DMS53 (cell line): ENCODE results near the gene GALNT12.

Source experiments
- DNase-seq: peaks from one replicate; lab custom pipeline; 2025; lab: John Stamatoyannopoulos, UW

The GALNT12 gene

GRCh38 chr9:98832768-98833089, 25.3 kb downstream of the GALNT12 start:
- no peak for DNase-seq

- DNase-seq = no peak
Measured at GRCh38 chr9:98833090-98833956, 25.9 kb downstream of the GALNT12 start.

DNA sequence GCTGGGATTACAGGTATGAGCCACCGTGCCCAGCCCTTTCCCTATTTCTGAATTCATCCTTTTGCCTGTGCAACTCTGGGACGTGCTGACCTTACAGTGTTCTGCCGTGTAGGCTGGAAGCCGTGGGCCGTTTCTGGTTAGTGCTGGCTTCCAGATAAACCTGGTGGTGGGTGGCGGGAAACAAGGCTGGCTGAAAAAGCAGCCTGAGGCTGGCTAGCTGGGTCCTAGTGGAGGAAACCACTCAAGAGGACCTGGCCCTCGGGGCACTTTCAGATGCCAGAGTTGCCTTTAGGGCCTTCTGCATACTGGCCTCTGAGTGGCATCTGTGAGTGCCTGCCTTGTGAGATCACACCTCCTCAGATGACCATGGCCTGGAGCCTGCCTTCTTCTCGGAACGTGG, 26.9 kb downstream of the GALNT12 start:
- no peak for DNase-seq

DNA sequence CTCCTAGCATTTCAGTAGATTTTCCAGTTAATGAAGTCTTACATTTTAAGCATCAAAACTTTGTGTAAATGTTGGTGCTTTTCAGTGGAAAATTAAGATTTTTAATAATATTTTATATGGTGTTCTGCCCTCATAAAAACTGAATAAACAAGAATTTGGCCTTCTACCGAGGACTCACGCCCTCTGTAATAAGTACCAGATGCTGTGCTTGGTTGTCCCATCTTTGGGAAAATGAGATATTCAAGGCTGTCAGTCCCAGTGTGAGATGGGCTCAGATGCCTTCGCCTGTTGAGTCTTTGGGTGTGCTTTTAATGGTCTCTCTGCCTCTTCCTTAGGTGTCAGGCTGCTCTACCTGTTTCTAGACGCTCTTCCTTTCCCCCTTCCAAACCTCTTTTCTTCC, 28.7 kb downstream of the GALNT12 start:
- no peak for DNase-seq

- DNase-seq = no peak
Measured at GRCh38 chr9:98837516-98837915, 30.0 kb downstream of the GALNT12 start.

GRCh38 chr9:98838155-98838867, 30.8 kb downstream of the GALNT12 start:
- no peak for DNase-seq

- DNase-seq = no peak
Measured at GRCh38 chr9:98838868-98839565, 31.5 kb downstream of the GALNT12 start.

- no peak for DNase-seq
Measured at GRCh38 chr9:98839724-98840123, 32.3 kb downstream of the GALNT12 start.

DNA sequence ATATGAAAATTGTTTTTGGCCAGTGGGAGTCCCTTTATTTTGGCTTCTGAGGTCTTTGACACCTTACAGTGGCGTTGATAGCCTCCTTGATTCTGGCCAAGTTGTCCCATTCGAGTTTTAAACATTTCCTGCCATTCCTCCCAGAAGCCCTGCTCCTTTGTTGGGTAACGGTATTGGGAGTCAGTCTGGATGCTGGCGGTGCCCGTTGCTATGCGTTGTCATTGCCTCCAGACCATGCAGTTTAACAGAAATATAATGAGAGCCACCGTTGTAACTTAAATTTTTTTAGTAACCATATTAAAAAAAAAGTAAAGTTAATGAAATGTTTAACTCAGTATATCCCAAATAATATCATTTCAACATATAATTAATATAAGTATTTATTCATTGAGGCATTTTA, 35.0 kb downstream of the GALNT12 start:
- no peak for DNase-seq

GRCh38 chr9:98846081-98846480, 38.6 kb downstream of the GALNT12 start:
- no peak for DNase-seq

GRCh38 chr9:98846879-98847278, 39.4 kb downstream of the GALNT12 start:
- DNase-seq = no peak

- peak; percentile 89 for DNase-seq
Measured at GRCh38 chr9:98848450-98849149, 41.1 kb downstream of the GALNT12 start.

DNA sequence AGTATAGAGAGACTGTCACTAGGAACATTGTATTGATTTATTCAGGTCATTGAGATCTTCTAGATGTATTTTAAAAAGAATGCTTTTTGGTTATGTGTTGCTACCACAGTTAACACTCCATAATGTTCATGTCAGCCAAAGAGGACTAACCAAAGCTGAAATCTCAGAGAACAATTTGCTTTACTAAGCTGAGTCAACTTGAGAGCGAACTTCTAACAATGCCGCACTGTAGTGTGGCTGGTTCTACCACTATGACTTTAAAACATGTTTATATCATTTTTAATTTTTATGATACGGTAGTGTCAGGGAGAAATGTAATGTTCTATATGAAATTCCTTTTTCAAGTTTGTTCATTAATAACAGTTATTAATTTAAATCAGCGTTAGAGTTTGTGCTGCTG, 42.1 kb downstream of the GALNT12 start:
- no peak for DNase-seq

- DNase-seq = no peak
Measured at GRCh38 chr9:98850851-98851729, 43.6 kb downstream of the GALNT12 start.

DNA sequence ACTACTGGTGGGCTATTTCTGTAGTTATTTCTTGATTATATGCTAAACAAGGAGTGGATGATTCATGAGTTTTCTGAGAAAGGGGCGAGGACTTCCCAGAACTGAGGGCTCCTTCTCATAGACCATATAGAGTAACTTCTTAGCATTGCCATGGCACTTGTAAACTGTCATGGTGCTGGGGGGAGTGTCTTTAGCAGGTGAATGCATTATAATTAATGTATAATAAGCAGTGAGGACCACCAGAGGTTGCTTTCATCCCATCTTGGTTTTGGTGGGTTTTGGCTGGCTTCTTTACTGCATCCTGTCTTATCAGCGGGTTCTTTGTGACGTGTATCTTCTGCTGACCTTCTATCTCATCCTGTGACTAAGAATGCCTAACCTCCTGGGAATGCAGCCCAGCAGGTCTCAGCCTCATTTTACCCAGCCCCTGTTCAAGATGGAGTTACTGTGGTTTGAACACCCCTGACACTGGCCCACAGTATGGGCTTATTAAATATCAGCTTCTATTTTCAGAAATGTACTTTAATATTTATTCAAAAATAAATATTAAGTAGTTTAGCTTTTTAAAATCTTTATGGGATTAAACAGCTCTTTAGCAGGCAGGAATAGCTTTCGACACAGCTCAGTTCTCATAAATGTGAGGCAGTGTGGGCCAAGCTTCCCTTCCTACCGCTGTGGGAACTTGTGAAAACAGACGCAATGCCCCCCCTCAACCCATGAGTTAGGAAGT, 44.4 kb downstream of the GALNT12 start:
- no peak for DNase-seq

- DNase-seq = no peak
Measured at GRCh38 chr9:98852460-98852734, 44.9 kb downstream of the GALNT12 start.

DNA sequence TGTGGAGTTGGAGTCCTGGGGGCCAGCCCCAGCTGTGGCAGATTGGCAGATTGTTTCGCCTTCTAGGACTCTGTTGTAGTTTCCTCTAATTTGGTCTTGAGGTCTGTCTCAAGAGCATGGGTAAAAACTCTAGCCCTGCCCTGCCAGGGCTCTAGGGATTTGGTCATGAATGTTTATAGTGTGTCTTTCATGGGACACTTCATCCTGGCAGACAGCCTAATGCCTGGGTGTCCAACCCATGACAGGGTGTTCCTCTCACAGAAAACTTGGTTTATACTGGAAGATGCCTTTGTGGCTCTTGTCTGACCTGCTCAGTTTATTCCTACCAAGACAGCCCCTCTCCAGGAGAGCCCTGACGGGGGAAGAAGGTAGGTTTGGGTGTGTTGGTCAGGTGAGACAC, 45.5 kb downstream of the GALNT12 start:
- DNase-seq = no peak

- DNase-seq = no peak
Measured at GRCh38 chr9:98854266-98854665, 46.8 kb downstream of the GALNT12 start.

DNA sequence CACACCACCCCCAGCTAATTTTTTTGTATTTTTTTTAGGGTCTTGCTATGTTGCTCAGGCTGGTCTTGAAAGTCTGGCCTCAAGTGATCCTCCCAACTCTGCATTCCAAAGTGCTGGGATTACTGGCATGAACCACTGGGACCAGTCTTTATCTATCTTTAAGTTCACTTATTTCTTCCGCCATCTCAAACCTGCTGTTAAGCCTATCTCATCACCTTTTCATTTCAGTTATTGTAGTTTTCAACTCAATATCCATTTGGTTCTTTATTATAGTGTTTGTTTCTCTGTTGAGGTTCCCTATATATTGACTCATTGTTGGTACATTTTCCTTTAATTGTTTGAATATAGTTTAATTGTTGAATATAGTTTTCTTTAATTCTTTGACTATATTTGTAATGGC, 48.1 kb downstream of the GALNT12 start:
- no peak for DNase-seq

- DNase-seq = no peak
Measured at GRCh38 chr9:98856982-98857381, 49.5 kb downstream of the GALNT12 start.

DNA sequence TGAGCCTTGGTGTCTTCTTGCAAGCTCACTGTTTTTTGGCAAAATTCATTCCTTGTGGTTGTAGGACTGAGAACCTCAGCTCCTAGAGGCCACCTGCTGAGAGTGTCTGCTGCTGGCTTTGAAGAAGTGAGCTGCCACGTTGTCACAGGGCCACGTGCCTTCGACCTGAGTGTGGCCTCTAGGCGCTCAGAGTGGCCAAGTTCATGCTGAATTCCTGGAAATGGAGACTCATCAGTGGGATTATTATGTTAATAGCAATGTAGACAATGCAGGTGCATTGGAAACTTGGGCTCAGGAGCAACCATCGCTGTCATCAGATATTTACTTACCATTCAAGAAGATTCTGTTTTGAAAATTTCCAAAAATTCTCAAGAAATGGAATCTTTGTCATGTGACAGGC, 52.5 kb downstream of the GALNT12 start:
- no peak for DNase-seq
